HG02884 (cell line): Measurements from ENCODE around the gene ADRB2.

ENCODE experiments used
- ATAC-seq: cut with Tn5 transposase; IDR thresholded peaks from one replicate; pipeline ENCODE4 v1.9.1; 2021; ENCODE audit warnings: mild to moderate bottlenecking, moderate library complexity; ENCODE audit not compliant: unreplicated experiment

Gene ADRB2

DNA sequence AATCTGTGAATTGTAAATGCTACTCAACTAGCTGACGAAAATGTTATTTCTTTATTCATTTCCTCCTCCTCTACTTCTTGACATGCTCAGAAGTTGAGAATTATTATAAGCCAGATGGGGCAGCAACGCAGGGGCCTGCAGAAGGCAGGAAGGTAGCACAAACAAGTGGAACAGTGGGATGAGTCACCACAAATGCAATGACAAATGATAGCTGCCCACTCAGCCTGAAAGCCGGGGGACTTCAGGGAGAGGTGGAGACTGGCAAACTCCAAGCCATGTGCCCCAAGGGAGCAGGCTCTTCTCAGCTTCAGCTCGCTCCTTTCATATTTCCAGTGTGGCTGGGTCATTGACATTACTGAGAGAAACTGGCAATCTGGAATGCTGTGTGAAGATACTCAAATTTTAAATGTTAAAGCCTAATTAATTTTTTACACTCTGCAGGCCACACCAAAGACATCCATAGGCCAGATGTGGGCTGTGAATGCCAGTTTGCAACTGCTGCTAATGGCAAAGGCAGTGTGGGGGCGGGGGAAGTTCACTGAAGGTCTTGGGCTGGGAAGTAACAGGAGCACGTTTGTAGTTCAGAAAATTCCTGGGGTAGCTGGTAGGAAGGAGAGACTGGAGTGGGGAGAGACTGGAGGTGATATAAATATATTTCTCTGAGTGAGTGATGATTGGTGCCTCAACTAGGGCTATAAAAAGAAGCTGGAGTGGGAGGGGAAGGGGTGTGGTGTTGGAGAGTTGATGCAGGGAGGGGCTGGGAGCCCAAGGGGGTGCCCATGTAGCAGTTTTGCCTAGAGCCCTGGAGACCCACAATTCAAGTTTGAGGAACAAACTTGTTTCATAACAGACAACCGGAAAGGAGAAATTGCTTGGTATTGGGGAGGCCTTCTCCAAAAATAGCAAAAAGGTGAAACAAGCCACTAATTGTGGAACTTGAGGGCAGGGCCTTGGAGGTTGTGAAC is 20.8 kb upstream of the ADRB2 start:
- peak; percentile 36 for ATAC-seq

DNA sequence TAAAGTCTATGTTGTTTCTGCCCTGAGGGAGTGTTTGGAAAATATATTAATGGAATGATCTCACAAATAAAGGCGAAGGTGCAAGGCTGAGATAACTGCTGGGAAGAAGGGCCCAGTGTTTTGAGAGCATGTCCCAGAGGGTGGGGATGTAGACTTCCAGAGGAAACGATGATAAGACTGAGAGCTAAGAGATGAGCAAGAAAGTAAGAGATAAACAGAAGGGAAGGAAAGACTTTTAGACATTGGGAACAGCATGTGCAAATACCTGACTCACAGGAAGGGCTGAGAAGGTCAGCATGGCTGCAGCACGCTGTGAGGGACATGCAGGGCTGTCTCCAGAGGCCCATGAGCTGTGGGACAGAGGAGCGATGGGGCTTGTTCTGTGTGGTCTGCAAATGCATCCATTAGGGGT is 19.9 kb upstream of the ADRB2 start:
- ATAC-seq: no peak

DNA sequence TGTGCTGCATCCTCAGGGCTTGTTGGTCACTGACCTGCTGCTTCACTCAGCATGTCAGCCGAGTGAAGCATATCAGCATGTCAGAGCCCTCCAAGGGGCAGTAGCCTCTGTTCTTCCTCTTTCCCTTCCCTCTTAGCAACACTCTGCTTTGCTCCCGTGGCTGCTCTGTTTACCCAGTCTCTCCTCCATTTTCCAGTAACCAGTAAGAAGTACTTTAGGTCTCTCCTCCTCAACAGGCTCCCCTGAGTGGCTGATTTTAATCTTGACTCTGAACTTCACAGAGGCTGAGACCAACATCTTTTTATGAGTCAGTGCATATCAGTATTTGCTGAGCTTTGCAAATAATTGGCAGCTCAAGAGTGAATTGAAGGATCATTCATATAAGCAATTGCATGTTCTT is 18.6 kb upstream of the ADRB2 start:
- no peak for ATAC-seq

DNA sequence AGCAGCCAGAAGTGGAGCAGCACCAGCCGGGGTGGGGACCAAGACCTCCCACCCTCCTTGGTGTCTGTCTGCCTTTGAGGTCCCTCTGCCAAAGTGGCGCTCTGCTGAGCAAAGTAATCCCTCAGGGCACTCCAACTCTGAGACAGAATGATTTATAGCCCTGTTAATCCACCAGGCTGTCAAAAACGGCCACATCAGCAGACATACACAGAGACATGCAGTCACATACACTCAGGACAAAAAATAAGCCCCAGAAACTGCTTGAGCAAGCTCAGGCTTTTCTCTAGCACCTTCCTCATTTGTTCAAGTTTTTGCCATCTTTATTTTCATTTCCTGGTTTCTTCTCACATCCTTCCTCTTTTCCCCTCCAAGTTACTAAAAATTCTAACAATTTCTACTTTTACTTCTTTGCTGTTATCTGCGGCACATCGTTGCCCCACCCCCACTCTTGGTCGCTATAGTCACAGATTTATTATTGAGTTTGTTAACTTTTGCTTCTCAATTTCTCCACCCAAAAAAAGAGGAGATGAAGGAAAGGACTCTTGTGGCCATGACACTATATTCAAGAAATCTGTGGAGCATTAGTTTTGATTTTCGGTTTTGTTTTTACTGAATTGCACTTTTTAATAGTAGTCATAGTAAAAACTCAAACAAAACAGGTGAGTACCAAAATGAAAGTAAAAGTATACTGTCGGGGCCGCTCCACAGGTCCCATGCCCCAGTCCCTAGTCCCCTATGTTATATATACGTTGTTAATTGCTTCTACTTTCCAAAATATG is 17.4 kb upstream of the ADRB2 start:
- ATAC-seq: peak; percentile 53

DNA sequence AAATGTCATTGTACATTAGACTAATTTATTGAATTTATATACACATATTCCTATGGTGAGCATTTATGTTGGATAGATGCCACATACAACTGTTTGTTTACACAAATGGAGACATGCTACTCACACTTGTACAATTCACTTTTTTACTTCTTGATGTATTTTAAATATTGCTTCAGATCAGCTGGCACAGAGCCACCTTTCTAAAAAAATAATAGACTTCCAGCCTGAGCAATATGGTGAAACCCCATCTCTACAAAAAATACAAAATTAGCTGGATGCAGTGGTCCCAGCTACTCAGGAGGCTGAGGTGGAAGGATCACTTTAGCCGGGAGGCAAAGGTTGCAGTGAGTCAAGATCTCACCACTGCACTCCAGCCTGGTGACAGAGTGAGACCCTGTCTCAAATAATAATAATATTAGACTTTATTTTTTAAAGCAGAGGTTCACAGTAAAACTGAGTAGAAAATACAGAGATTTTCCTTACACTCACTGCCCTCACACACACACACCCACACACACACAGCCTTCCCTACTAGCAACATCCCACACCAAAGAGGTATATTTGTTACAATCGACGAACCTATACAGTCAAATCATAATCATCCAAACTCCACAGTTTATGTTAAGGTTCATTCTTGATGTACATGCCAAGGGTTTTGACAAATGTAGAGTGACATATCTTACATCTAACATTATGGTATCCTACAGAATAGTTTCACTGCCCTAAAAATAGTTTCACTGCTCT is 16.5 kb upstream of the ADRB2 start:
- ATAC-seq: no peak

DNA sequence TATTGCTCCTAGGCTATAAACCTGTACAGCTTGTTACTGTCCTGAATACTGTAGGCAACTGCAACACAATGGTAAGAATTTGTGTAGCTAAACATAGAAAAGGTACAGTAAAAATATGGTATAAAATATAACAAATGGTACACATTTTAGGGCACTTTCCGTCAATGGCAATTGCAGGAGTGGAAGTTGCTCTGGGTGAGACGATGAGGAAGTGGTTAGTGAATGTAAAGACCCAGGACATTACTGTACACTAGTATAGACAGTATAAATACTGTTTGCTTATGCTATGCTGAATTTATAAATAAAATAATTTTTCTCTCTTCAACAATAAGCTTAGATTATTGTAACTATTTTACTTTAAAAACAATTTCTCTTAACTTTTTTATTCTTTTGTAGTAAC is 15.6 kb upstream of the ADRB2 start:
- no peak for ATAC-seq

DNA sequence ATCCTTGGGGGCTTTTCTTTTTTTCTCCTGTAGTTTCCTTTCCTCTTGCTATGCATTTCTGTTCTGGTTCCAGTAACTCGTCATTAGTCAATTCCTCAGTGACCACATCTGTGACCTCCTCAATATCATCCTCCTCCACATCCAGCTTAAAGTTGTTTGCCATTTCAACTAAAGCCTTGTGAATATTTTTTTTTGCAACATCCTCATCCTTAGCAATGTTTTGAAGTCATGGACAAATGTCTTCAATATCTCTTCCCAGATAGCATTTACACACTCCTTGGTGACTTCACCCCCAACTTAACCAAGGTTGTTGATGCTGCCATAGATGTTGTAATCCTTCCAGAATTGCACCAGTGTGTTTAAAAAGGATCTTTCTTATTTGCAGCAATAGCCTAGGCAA is 14.7 kb upstream of the ADRB2 start:
- ATAC-seq: no peak

GRCh38 chr5:148815086-148815485 is 11.3 kb upstream of the ADRB2 start:
- ATAC-seq: no peak

DNA sequence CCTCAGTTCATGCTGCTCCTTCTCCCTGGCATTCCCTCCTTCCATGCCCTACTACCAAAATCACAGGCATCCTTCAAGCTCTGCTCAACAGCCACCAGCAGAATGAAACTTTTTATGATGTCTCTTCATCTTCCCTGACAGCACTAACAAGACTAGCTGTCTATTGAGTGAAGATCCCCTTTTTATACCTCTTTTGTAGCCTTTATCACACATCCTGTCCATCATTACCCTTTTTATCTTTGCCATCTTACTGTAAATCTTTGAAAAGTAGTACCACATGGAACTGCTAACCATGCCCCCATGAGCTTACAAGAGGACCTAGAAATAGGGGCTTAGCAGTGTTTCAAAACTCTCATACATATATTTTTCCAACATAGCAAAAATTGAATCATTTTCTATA is 10.8 kb upstream of the ADRB2 start:
- ATAC-seq: no peak

DNA sequence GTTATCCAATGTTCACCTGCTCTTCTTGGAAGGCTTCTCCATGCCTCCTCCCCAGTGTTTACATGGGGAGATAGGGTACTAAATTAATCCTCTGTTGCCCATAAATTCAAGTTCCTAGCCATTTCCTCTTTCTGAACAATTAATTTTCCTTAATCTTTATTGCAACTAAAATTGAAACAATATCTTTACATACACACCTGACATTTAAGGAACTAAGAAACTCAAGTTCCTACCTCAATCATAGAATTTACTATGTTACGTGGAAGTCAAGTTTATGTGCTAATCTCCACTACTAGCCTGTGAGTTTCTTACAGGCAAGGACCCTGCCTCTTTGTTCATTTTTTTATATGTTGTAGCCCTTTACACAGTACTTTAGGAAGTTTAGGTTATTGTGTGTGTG is 10.1 kb upstream of the ADRB2 start:
- ATAC-seq: no peak

DNA sequence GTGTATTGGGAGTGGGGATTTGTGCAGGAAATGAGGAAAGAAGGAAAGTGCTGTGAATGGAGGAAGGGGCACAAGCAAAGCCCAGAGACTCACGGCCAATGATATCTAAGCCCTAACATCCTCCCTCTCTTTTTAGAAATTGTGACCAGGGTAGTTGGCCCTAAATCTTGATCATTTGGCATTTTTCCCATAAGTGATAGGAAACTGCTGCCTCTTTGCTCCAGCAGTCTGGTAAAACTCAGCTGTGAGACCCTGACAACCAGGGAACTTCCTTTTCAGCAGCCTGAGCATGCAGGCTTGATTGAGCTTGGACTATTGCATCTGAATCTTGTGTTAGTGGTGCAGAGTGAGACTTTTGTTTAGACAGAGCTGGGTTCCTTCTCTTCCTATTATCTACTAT is 9.6 kb upstream of the ADRB2 start:
- ATAC-seq: no peak

GRCh38 chr5:148817606-148818005 is 8.8 kb upstream of the ADRB2 start:
- no peak for ATAC-seq

DNA sequence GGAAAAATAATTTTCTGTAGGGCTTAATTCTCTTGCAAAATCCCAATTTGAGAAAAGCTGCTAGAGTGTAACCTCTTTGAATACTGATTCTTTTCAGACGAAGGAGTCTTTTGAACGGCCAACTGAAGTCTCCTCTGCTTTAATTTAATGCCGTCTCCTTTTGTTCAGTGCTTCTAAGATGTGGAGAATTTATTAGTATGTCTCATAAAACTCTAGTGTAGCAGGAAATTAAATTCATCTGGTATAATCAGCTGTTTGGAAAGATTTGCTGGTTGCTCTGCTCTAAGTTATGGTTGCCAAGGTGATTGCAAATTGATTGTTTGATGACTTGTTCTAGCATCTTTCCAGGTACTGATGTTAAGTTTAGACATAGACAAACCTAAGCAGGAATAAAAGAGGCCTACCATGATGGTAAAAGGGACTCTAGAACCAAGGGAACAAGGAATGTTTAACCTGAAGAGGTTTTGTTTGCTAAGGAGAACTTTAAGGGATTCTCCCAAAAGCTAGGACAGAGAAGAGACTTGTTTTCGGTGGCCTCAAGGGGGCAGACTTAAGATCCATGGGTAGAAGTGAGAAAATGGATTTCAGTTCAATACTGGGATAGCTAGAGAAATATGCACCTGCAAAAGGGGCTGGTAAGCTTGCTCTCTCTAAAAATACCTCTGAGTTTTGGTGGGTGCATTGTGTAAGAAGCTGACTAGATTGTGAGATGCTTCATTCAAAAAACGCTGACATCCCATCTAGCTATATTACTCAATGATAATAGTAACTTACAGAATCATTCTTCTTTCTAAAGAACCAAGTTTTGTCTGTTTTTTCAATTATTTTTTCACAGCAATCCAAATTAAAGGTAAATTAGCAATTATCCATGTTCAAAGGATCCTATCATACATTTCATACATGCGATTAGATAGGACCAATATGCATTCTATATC is 5.7 kb upstream of the ADRB2 start:
- peak; percentile 54 for ATAC-seq

DNA sequence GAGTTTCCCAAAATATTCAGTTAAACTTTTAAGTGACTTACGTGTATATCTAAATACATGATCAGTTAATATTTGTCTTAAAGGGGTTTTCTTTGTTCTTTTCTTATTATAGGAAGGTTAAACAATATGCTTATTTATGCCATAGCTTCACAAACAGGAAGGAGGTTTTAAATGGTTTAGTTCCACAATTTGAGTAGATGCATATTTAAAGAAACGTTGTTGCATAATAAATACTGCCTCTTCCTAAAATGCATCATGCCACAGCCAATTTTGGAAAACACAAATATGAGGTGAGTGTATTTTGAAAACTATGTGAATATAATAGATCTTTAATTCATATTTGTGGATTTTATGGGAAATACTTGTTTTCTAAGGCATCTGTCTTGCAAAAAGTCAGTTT is 2.5 kb upstream of the ADRB2 start:
- ATAC-seq: no peak

- peak; percentile 3 for ATAC-seq
Observed at GRCh38 chr5:148825716-148826052, 727 bp upstream of the ADRB2 start.

DNA sequence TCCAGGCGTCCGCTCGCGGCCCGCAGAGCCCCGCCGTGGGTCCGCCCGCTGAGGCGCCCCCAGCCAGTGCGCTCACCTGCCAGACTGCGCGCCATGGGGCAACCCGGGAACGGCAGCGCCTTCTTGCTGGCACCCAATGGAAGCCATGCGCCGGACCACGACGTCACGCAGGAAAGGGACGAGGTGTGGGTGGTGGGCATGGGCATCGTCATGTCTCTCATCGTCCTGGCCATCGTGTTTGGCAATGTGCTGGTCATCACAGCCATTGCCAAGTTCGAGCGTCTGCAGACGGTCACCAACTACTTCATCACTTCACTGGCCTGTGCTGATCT is 294 bp downstream of the ADRB2 start:
- ATAC-seq: no peak

DNA sequence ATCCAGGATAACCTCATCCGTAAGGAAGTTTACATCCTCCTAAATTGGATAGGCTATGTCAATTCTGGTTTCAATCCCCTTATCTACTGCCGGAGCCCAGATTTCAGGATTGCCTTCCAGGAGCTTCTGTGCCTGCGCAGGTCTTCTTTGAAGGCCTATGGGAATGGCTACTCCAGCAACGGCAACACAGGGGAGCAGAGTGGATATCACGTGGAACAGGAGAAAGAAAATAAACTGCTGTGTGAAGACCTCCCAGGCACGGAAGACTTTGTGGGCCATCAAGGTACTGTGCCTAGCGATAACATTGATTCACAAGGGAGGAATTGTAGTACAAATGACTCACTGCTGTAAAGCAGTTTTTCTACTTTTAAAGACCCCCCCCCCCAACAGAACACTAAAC is 1.3 kb downstream of the ADRB2 start:
- no peak for ATAC-seq

DNA sequence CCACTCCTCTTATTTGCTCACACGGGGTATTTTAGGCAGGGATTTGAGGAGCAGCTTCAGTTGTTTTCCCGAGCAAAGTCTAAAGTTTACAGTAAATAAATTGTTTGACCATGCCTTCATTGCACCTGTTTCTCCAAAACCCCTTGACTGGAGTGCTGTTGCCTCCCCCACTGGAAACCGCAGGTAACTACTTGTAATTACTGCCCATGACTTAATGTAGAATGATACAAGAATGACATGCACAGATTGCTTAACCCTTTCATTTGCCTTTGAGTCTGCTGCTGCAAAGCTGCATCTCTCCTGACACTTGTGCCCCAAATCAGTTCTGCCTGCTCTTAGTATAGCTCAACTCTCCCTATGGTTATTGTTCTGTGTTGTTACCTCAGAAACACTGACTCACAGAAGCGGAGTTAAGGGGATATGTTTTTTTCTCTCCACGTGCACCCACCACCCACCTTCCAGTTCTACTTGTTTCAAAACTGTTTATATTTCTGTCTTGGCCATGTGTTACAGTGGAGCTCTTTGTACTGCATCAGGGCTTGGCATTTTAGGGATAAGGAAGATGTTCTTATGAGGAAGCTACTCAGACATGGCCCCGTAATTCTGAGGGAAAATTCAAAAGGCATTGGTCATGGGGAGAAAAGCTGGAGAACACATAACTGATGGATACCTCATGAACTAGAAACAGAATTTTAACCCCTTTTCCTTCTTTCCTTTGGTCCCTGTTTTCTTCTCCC is 2.3 kb downstream of the ADRB2 start:
- no peak for ATAC-seq

DNA sequence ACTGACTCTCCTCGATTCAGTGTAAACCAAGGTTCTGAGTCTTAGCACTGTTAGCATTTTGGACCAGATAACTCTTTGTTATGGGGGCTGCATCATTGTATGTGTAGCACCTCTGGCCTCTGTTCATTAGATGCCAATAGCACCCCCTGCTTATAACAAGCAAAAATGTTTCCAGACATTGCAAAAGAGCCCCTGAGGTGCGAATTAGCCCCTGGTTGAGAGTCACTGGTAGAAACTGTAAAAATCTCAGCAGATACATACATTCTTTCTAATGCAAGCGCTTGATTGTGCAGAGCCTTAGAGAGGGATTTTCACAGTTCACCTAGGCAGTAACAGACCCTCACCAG is 2.8 kb downstream of the ADRB2 start:
- no peak for ATAC-seq

GRCh38 chr5:148829734-148830133 is 3.3 kb downstream of the ADRB2 start:
- ATAC-seq: no peak
